GM19025 (cell line): ENCODE results near the gene ANKRD9.

Experiments
- ATAC-seq: cut with Tn5 transposase; IDR thresholded peaks from one replicate; pipeline ENCODE4 v1.9.1; 2021; ENCODE audit warnings: mild to moderate bottlenecking, low read depth, moderate library complexity; ENCODE audit not compliant: unreplicated experiment

The ANKRD9 gene

DNA sequence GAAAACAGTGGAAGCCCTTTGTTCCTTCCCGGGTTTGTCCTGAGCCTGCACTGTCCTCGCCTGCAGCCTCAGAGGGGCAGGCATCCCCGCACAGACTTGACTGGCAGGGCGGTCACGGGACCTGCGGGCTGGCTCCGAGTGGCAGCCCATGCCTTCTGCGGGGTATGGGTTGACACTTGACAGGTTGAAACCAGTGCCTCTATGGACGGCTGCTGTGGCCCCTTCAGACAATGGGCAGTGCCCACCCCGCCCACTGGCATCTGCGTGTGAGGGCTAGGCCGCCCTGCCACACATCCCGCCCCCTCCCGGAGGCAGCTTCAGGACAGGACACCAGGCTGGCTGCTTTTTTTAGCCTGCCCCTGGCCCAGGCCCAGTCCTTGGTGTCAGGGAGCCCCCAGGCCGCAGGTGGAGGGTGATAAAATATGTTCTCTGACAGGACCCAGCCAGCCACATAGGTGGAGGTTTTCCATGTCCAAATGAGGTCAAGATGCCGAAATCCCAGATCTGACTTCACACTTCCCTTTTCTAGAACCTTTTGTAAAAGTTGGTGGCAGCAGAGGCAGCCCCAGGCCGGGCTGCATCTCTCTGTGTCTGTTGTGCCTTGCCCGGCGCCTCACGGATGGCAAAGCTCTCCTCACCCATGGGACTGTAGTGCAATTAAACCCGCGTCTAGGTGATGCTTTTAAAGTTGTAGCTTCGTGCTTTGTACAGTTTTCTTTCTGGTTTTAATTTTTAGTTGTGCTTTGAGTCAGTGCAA, 10.0 kb downstream of the ANKRD9 start:
- ATAC-seq = no peak

GRCh38 chr14:102498678-102499265, 10.8 kb downstream of the ANKRD9 start:
- no peak for ATAC-seq

- ATAC-seq = no peak
Measured at GRCh38 chr14:102497998-102498677, 11.4 kb downstream of the ANKRD9 start.

DNA sequence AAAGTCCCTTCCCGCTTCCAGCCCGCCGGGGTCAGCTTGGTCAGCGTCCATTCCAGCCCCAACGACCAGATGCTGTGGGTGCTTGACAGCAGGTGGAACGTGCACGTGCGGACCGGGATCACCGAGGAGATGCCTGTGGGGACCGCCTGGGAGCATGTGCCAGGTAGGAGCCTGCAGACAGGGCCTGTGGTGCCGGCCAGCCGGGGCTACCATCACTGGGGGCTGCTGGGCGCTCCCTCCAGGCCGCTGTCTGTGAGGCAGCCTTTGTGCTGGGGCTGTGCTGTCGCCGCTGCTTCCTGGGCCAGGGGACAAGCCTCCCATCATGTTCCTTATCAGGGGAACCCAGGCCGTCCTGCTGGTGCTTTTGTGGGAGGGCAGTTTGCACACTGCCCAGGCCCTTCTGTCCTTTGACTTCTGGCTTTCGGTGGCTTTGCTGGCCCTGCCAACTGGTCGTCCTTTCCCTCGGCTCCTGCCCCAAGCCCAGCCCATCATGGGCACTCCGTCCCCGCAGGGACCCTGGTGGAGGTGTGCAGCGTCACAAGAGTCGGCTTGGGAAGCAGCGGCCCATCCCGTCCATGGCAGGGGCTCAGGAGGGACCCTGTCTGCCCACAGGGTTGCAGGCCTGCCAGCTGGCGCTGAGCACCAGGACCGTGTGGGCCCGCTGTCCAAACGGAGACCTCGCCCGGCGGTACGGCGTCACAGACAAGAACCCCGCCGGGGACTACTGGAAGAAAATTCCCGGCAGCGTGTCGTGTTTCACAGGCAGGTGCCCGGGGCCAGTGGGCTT, 12.4 kb downstream of the ANKRD9 start:
- ATAC-seq = no peak

DNA sequence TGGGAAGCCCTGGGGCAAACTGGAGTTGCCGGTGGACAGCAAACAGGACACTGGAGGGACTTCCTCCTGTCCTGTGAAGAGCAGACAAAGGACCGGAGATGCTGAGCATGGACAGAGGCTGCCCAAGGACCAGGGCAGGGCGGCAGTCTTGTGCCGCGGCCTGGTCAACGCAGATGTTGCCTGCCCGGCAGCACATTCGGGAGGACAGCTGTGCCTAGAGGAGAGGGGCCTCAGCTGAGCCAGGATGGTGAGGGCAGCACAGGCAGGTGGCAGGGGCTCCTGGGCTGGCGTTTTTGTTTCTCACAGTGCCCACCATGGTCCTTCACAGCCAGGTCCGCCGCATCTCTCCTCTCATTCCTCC, 13.3 kb downstream of the ANKRD9 start:
- ATAC-seq = no peak

GRCh38 chr14:102495491-102496330, 13.9 kb downstream of the ANKRD9 start:
- ATAC-seq = no peak

GRCh38 chr14:102493585-102493984, 16.0 kb downstream of the ANKRD9 start:
- ATAC-seq = no peak

DNA sequence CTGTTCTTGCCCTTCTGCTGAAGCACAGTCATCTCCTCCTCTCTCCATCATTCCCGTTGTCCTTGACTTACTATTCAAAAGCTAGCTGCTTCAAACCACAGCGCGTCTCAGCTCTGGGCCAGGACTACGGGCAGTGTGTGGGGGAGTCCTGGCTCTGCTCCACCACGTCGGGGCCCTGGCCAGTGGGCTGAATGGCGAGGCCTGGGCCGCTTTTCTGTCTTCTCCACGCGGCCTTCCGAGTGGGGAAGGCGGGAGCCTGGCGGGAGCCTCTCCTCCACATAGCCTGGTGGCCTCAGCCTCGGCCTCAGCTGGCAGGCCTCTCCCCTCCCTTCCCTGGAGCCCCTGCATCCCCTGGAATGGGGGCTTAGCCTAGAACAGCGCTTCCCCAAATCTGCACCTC, 16.5 kb downstream of the ANKRD9 start:
- no peak for ATAC-seq

- no peak for ATAC-seq
Measured at GRCh38 chr14:102492531-102492910, 17.1 kb downstream of the ANKRD9 start.

DNA sequence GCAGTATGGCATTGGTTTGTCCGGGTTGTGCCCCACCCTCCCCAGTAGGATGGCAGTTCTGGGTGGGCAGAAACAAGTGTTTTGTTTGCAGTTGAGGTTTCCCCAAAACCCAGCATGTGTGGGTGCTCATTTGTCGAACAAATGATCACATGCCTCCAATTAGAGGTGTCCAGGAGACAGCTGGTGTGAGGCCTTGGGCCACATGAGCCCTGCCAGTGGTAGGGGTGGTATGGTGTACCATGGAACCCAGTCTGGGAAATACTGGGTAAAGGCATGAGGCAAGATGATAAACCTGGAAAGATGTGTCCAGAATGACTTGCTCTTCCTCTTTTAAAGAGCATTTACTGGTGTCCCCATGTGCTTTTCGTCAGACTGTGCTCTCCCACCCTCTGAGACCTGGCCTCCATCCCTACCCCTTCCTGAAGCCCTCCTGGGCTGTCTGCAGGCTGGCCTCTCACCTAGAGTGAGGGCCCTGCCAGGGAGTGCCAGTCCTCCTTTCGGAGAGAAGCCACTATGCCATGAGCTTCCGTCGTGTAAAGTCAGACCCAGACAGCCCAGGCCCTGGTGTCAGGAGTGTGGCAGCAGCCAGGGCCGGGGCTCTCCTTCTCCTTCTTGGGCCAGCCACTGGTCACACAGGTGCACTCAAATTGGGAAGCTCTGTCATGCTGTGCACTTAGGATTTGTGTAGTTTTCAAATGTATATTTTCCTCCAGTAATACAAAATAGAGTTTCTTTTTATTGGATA, 17.6 kb downstream of the ANKRD9 start:
- no peak for ATAC-seq

GRCh38 chr14:102491366-102491765, 18.2 kb downstream of the ANKRD9 start:
- no peak for ATAC-seq

DNA sequence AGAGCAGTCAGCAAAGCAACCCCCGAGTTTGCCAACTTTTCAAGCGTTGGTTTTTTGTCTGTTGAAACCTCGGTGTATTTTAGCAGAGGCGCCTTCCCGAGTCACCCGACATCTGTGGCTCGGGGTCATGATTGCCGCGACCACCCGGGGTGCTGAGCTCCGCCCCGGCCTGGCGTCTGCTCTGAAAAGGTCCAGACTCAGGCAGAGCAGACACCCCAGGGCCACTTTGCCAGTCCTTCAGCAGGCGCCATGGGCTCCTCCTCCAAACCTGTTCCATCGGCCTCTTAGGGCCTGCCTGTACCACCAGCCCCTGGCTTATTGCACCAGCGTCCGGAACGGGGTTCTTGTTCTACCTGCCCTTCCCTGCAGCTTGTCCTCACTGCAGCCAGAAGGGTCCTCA, 19.1 kb downstream of the ANKRD9 start:
- no peak for ATAC-seq

DNA sequence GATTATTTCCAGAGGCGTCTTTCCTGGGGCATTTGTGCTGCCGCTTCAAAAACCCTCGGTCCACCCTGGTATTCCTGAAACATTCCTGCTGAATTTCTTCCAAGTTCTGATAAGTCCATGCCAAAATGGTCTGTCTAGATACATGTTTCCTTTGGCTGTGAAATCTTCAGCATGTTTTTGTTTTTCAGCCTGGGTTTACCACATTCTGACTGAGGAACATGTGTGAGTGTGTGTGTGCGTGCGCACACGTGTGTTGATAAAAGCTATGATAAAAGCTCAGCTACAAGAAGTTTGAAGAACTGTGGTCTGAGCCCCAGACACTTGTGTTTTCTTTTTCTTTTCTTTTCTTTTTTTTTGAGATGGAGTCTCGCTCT, 22.4 kb downstream of the ANKRD9 start:
- ATAC-seq = no peak

DNA sequence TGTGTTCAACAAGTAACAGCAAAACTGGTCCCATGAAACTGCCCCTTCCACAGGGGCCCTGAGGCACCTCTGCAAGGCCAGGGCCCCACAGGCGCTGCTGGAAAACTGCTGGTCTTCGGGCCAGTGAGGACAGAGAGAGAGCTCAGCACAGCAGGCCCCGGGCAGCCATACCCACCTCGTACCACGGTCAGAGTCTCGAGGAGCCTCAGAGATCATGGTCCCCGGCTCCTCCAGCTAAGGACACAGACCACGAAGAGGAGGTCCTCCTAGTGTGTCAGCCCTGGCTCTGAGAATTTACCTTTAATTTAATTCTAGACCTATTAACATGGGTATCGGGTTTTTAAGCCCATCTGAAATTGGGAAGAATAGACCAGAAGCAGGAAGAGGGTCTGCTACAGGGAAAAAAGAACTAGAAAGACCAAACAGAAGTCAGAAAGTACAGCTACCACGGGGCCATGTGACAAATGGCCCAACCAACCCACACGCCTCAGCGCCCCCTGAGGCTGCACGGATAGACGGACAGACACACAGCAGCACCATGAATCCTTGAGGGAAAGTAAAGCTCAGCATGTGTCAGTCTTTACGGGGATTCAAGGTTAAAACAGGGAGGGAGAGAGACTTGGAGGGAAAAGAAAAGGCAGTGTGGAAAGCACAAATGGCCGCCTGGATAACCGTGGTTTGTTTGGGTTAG, 22.9 kb downstream of the ANKRD9 start:
- ATAC-seq = no peak

DNA sequence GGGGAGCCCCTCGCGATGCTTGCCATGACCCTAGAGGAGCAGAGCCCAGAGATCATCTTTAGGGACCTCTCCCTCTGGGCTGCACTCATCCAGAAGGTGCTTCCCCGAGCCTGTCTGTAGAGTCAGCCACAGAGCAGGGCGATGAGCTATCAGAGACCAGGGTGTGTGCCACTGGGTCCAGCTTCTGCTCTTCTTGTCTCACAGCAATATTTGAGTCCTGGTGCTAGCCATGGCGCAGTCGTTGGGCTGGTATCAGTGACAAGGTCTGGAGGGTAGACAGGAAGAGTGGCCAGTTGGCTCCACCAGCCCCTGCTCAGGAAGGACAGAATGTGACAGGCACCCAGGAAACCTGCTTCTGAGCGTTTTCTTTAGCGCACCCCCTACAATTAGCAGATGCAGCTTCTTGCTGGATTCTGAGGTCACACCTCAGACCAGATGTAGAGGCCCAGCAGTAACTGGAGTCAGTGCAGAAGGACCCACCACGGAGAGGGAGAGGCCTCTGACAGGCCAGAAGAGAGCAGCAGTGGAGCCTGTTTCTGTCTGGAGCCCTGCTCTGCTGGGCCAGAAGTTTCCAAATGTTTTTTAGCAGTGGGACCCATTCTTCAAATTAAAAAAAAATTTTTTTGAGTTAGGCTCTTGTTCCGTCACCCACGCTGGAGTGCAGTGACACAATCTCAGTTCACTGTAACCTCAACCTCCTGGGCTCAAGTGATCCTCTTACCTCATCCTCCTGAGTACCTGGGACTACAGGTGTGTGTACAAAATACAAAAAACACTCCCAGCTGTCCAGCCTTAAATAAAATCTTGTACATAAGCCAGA, 23.7 kb downstream of the ANKRD9 start:
- ATAC-seq = no peak

DNA sequence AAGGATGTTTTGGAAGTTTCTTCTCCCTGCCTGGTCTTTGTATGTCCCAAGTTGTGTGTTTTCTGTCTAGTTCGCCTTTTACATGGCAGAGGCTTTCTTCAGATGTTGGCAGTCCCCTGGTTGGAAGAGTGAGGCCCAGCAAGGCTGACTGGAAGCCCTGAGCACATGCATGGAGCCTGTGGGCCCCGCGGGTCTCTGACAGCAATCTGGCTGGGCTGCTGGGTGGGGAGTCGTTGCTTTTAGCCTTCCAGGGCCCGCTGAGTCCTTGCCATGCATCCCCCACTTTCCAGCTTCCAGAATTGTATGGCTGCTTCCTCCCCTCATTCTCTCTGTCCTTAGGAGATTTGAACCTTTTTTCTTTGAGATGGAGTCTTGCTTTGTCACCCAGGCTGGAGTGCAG, 25.3 kb downstream of the ANKRD9 start:
- no peak for ATAC-seq

GRCh38 chr14:102481791-102482238, 27.8 kb downstream of the ANKRD9 start:
- no peak for ATAC-seq

- ATAC-seq = no peak
Measured at GRCh38 chr14:102481371-102481770, 28.2 kb downstream of the ANKRD9 start.
